Measurements from ENCODE around the gene GALT. TPM values are rescaled to one million over a fixed set of nuclear protein-coding genes. Genes with fewer than 3 reads are reported as not detected.

The GALT gene
- total and polyA plus RNA-seq, 3 experiments from 2014 or later: 41.7 to 43.0 (median 42.8) TPM

Other genes with a start within 250 kb of the GALT start
- gene FAM219A, start 188.1 kb upstream of the GALT start, total RNA-seq: 10 to 100 TPM in 1 of 2 experiments, 1 to 10 TPM in 1; 9.4 to 10.5 TPM
- gene FAM219A, start 188.1 kb upstream of the GALT start, polyA plus RNA-seq: 1.7 TPM
- gene DNAI1, start 187.9 kb upstream of the GALT start, total RNA-seq: not detected
- gene DNAI1, start 187.9 kb upstream of the GALT start, polyA plus RNA-seq: not detected
- under 1 TPM; 0.35 to 0.39 TPM for gene ENHO, start 123.7 kb upstream of the GALT start, total RNA-seq
- gene ENHO, start 123.7 kb upstream of the GALT start, polyA plus RNA-seq: not detected
- gene CNTFR, start 57.0 kb upstream of the GALT start, total RNA-seq: not detected
- gene CNTFR, start 57.0 kb upstream of the GALT start, polyA plus RNA-seq: not detected
- gene RPP25L, start 34.6 kb upstream of the GALT start, total RNA-seq: 10 to 100 TPM; 34.5 to 39.0 TPM
- 35.9 TPM for gene RPP25L, start 34.6 kb upstream of the GALT start, polyA plus RNA-seq
- 10 to 100 TPM; 83.3 to 83.4 TPM for gene DCTN3, start 26.2 kb upstream of the GALT start, total RNA-seq
- gene DCTN3, start 26.2 kb upstream of the GALT start, polyA plus RNA-seq: 128 TPM
- gene ARID3C, start 17.6 kb upstream of the GALT start, total RNA-seq: under 1 TPM; 0.22 to 0.44 TPM
- gene ARID3C, start 17.6 kb upstream of the GALT start, polyA plus RNA-seq: not detected
- 100 to 1,000 TPM; 138 to 141 TPM for gene SIGMAR1, start 8.9 kb upstream of the GALT start, total RNA-seq
- gene SIGMAR1, start 8.9 kb upstream of the GALT start, polyA plus RNA-seq: 95.4 TPM
- gene IL11RA, start 5.5 kb downstream of the GALT start, total RNA-seq: 10 to 100 TPM; 15.6 to 16.5 TPM
- gene IL11RA, start 5.5 kb downstream of the GALT start, polyA plus RNA-seq: 5.3 TPM
- gene CCL27, start 16.0 kb downstream of the GALT start, total RNA-seq: under 1 TPM; 0.35 to 0.39 TPM
- gene CCL27, start 16.0 kb downstream of the GALT start, polyA plus RNA-seq: not detected
- gene CCL19, start 44.6 kb downstream of the GALT start, total RNA-seq: not detected
- not detected for gene CCL19, start 44.6 kb downstream of the GALT start, polyA plus RNA-seq
- not detected for gene CCL21, start 63.5 kb downstream of the GALT start, total RNA-seq
- not detected for gene CCL21, start 63.5 kb downstream of the GALT start, polyA plus RNA-seq

All from CD8-positive, alpha-beta memory T cell (primary cell).